PFSK-1 (cell line): Measurements from ENCODE around the gene IRGM.

ENCODE experiments used
- FOXP2 ChIP-seq: optimal IDR thresholded peaks from 2 replicates; pipeline ENCODE3; 2011; ENCODE audit warnings: borderline replicate concordance, control low read depth, inconsistent platforms; ENCODE audit not compliant: insufficient read depth; ENCODE audit errors: extremely low read length, extremely low read depth
- POLR2AphosphoS5 ChIP-seq: IDR thresholded peaks from 2 replicates; pipeline ENCODE4 v1.6.1; 2012; ENCODE audit warnings: low read depth, mild to moderate bottlenecking, control low read depth, low read length, moderate library complexity
- SIN3A ChIP-seq: IDR thresholded peaks from 2 replicates; pipeline ENCODE4 v1.6.1; 2012; ENCODE audit warnings: mild to moderate bottlenecking, low read length, moderate library complexity, borderline replicate concordance; ENCODE audit not compliant: insufficient read depth
- TAF1 ChIP-seq: IDR thresholded peaks from 2 replicates; pipeline ENCODE4 v1.6.1; 2012; ENCODE audit warnings: low read length, control low read depth, borderline replicate concordance; ENCODE audit not compliant: insufficient read depth
- TF ChIP-seq, protein P1 (sequence below), 2 experiments: IDR thresholded peaks; 2 replicates each; pipeline versions ENCODE4 v1.6.1 to v1.8.0; 2011 to 2012; ENCODE audit warnings: low read depth in 2 of 2, low read length in 2 of 2, control low read depth in 1 of 2, inconsistent platforms in 1 of 2, mild to moderate bottlenecking in 1 of 2, moderate library complexity in 1 of 2; ENCODE audit not compliant: insufficient read depth in 1 of 2

The IRGM gene

DNA sequence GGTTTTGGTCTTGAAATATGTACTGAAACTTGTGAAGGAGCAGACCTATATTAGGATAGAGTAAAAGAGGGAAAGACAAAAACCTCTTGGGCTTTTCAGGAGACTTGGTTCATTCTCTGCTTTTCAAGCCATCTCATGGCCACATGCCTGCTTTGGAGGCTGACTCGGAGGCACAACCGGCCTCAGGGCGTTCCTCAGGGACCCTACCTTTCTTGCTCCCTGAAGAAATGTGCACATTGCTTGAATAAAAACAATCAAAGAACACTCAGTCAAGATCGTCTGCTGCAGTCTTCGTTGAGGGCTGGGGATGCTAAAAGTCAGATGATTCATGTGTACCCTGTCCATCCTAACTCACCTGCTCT lies 994 bp downstream of the IRGM start:
- TF ChIP-seq FOXP2 (no peak), POLR2AphosphoS5 (no peak), SIN3A (no peak), TAF1 (no peak)
- TF ChIP-seq, protein P1, sequence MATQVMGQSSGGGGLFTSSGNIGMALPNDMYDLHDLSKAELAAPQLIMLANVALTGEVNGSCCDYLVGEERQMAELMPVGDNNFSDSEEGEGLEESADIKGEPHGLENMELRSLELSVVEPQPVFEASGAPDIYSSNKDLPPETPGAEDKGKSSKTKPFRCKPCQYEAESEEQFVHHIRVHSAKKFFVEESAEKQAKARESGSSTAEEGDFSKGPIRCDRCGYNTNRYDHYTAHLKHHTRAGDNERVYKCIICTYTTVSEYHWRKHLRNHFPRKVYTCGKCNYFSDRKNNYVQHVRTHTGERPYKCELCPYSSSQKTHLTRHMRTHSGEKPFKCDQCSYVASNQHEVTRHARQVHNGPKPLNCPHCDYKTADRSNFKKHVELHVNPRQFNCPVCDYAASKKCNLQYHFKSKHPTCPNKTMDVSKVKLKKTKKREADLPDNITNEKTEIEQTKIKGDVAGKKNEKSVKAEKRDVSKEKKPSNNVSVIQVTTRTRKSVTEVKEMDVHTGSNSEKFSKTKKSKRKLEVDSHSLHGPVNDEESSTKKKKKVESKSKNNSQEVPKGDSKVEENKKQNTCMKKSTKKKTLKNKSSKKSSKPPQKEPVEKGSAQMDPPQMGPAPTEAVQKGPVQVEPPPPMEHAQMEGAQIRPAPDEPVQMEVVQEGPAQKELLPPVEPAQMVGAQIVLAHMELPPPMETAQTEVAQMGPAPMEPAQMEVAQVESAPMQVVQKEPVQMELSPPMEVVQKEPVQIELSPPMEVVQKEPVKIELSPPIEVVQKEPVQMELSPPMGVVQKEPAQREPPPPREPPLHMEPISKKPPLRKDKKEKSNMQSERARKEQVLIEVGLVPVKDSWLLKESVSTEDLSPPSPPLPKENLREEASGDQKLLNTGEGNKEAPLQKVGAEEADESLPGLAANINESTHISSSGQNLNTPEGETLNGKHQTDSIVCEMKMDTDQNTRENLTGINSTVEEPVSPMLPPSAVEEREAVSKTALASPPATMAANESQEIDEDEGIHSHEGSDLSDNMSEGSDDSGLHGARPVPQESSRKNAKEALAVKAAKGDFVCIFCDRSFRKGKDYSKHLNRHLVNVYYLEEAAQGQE (IDR thresholded peaks at IDR 0.05; ENCODE audit: insufficient read depth in 1 of 2, low read depth in 2 of 2, low read length in 2 of 2), result no peak

DNA sequence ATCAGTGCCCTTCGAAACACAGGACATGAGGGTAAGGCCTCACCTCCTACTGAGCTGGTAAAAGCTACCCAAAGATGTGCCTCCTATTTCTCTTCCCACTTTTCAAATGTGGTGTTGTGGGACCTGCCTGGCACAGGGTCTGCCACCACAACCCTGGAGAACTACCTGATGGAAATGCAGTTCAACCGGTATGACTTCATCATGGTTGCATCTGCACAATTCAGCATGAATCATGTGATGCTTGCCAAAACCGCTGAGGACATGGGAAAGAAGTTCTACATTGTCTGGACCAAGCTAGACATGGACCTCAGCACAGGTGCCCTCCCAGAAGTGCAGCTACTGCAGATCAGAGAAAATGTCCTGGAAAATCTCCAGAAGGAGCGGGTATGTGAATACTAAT lies 1.9 kb downstream of the IRGM start:
- TF ChIP-seq TAF1 (no peak), SIN3A (no peak), POLR2AphosphoS5 (no peak), FOXP2 (no peak)
- TF ChIP-seq, protein P1 (IDR thresholded peaks at IDR 0.05; ENCODE audit: insufficient read depth in 1 of 2, low read depth in 2 of 2, low read length in 2 of 2), result no peak

DNA sequence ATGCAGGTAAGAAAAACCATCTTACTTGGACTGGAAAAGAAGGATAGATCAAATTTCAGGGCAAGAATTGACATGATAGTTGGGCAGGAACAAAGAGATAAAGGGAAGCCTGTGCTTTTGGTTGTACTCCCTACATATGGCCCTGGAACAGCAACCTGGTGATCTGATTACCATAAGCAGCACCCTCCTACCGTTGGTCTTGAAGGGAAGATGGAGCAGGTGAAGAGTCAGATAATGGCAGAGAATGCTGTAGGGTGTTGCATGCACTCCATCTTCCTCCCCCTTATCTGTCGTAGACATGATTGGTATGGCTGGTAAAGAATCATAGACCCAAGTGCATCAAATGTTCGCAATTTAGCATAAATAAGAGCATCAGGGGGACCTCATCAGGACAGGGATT lies 4.7 kb downstream of the IRGM start:
- TF ChIP-seq FOXP2, result no peak
- TF ChIP-seq POLR2AphosphoS5, result no peak
- no peak for TF ChIP-seq SIN3A
- no peak for TF ChIP-seq TAF1
- TF ChIP-seq, protein P1 (IDR thresholded peaks at IDR 0.05; ENCODE audit: insufficient read depth in 1 of 2, low read depth in 2 of 2, low read length in 2 of 2), result no peak

DNA sequence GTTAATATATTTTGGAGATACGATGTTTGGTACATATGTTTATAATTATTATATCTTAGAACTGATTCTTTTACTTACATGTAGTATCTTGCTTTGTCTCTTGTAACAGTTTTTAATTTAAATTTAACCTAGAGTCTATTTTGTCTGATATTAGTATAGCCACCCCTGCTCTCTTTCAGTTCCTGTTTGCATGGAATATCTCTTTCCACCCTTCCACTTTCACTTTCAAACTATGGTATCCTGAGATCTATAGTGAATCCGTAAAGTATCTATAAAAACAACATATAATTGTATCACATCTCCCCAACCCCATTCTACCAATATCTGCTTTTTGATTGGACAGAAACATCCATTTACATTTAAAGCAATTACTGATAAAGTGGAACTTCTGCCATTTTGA lies 7.2 kb downstream of the IRGM start:
- no peak for TF ChIP-seq TAF1
- TF ChIP-seq, protein P1 (IDR thresholded peaks at IDR 0.05; ENCODE audit: insufficient read depth in 1 of 2, low read depth in 2 of 2, low read length in 2 of 2), result no peak
- TF ChIP-seq POLR2AphosphoS5, result no peak
- no peak for TF ChIP-seq SIN3A
- TF ChIP-seq FOXP2, result no peak

DNA sequence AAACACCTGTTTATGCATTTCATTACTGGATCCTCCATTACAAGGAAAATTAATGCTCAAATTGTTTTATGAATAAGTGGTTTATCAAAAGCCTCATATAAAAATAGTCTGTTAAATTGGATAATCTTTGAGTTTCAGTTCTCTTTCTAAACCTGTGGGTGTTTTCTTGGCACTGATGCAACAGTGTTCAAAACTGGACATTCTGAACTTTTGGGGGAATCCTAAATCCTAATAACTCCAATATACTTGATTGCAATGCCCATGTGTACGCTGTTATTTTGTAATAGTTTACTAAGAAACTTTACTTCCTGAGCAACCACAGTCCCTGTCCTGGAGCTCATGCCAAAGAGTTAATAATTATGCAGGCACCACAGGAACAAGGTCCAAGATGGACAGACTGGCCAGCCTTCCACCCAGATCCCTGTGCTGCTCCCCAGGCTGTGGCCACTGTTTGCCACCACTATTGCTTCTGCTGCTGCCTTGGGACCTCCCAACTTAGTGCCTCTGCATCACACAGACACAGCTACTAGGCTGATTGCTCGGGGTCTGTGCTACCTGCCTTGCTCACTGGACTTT lies 14.0 kb downstream of the IRGM start:
- TF ChIP-seq TAF1 (no peak), POLR2AphosphoS5 (no peak), SIN3A (no peak), FOXP2 (no peak)
- TF ChIP-seq, protein P1 (IDR thresholded peaks at IDR 0.05; ENCODE audit: insufficient read depth in 1 of 2, low read depth in 2 of 2, low read length in 2 of 2), result no peak
